ENCODE results near the gene HSPA1L. TPM values are rescaled to one million over a fixed set of nuclear protein-coding genes. Genes with fewer than 3 reads are reported as not detected.

The HSPA1L gene
- total RNA-seq, 1 experiment from 2014 or later = 1.1 TPM

DNA sequence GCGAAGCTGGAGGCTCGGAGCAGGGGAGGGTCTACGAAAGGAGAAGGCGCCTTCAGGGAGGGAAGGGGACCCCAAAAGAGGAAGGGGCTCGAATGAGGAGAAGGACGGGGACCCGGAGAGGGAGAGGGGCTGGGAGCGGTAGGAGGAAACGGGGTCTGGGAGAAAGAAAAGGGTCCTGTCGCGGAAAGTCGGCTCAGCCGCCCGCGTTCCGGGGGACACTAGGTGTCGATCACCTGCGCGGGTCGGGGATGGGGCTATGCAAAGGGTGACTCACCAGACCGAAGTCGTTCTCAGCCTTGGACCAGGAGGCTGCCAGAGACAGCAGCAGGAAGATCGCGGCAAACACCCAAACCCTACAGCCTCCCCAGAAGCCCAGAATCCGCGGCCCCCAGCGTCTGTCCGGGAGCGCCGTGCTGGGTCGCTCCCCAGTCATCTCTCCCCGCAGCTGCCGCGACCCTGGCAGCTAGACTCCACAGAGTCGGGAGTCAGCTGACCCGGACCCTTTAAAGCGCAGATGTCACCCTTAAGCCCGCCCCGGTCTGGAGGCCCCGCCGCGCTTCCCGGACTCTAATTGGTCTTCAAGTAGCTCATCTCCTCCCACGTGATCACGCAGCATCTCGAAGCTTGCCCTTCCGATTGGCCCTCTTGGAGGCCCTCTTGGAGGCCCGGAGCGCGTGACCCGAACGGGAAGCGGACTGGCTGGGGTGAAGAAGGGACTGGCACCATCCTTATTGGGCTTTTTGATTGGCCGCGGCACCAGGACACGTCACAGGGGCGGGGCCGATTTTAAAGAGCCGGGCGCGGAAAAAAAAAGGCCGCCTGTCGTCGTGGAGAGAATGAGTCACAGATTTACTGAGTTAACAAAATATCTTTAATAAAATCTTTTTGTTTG lies 47.5 kb upstream of the HSPA1L start, which contains the start of gene NEU1:
NEU1 (minus strand) TSS at position 478 of the 892 bp plus-strand sequence; CDS start at position 433, 45 bp downstream.
- no TSS peak for BruUV-seq (replicated peaks)
- peak within 1 kb of the TSS; percentile 72 for H3K4me3 ChIP-seq (ENCODE audit: low read depth, low read length, poor library complexity, severe bottlenecking)
- peaks cover 6% of the 10 kb centered on the region for H3K36me3 ChIP-seq (ENCODE audit: insufficient read depth, low read length, poor library complexity, severe bottlenecking)
- DNase-seq (ENCODE audit: low spot score) = peak; percentile 100
- no peaks in the 10 kb centered on the region for H3K9me3 ChIP-seq (ENCODE audit: low read depth, low read length, poor library complexity, severe bottlenecking)
- H3K27ac ChIP-seq (ENCODE audit: low read depth, low read length, poor library complexity, severe bottlenecking) = peak within 1 kb of the TSS; percentile 81
- H3K27me3 ChIP-seq (replicated peaks; ENCODE audit: insufficient read depth, low read depth, low read length, poor library complexity) = no peaks in the 10 kb centered on the region
- intact Hi-C loops (cut with micrococcal nuclease; ENCODE audit: unreplicated experiment) = loop anchor here (1.0 to 2.0 kb wide), 2 partner anchors 36 to 125 kb away; no protein-coding TSS in a partner anchor
- TF ChIP-seq, protein P1, sequence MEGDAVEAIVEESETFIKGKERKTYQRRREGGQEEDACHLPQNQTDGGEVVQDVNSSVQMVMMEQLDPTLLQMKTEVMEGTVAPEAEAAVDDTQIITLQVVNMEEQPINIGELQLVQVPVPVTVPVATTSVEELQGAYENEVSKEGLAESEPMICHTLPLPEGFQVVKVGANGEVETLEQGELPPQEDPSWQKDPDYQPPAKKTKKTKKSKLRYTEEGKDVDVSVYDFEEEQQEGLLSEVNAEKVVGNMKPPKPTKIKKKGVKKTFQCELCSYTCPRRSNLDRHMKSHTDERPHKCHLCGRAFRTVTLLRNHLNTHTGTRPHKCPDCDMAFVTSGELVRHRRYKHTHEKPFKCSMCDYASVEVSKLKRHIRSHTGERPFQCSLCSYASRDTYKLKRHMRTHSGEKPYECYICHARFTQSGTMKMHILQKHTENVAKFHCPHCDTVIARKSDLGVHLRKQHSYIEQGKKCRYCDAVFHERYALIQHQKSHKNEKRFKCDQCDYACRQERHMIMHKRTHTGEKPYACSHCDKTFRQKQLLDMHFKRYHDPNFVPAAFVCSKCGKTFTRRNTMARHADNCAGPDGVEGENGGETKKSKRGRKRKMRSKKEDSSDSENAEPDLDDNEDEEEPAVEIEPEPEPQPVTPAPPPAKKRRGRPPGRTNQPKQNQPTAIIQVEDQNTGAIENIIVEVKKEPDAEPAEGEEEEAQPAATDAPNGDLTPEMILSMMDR (conservative IDR thresholded peaks at IDR 0.05; ENCODE audit: low read depth, low read length) = no peak
- no peak for TF ChIP-seq EZH2 (IDR thresholded peaks at IDR 0.05; ENCODE audit: borderline replicate concordance, low read depth, low read length, poor library complexity, severe bottlenecking)
- H3K4me1 ChIP-seq (ENCODE audit: insufficient read depth, low read length, poor library complexity, severe bottlenecking) = peaks cover 6% of the 10 kb centered on the region
- ChIA-PET CTCF (no interaction called here), POLR2A (ENCODE audit: low non-redundant PET) (interaction anchor here (0.6 to 0.7 kb wide), 2 partner anchors 36 to 184 kb away, joined by 3 to 5 read pairs; no protein-coding TSS in a partner anchor)

DNA sequence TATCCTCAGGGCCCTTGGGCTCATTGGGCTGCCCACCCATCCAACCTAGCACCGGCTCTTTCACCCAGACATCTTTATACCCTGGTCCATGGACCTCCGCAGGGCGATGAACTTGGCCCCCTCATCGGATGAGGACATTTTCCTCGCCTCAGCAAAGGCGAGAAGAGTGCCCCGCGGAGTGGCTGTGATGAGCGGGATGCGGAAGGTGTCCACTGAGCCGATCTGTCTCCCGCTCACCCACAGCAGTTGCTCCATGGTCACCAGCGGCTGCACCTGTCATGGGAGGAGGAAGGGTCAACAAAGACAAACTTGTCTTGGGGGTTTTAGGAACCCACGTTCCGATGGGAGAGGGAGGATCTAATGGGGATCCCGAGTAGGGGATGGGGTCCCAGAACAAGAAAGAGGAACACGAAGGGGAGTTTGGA lies 46.8 kb upstream of the HSPA1L start:
- Histone ChIP-seq H3K27me3 (replicated peaks; ENCODE audit: insufficient read depth, low read depth, low read length, poor library complexity) (no peaks in the 10 kb centered on the region), H3K9me3 (ENCODE audit: low read depth, low read length, poor library complexity, severe bottlenecking) (no peaks in the 10 kb centered on the region), H3K4me3 (ENCODE audit: low read depth, low read length, poor library complexity, severe bottlenecking) (peak overlapping the region; percentile 72), H3K27ac (ENCODE audit: low read depth, low read length, poor library complexity, severe bottlenecking) (peak overlapping the region; percentile 68), H3K4me1 (ENCODE audit: insufficient read depth, low read length, poor library complexity, severe bottlenecking) (peaks cover 6% of the 10 kb centered on the region), H3K36me3 (ENCODE audit: insufficient read depth, low read length, poor library complexity, severe bottlenecking) (peaks cover 6% of the 10 kb centered on the region)
- intact Hi-C loops (cut with micrococcal nuclease; ENCODE audit: unreplicated experiment) = loop anchor here (2.0 kb wide), 1 partner anchor 37 kb away; no protein-coding TSS in a partner anchor
- BruUV-seq (replicated peaks) = no TSS peak
- DNase-seq (ENCODE audit: low spot score) = no peak
- ChIA-PET CTCF (no interaction called here), POLR2A (ENCODE audit: low non-redundant PET) (interaction anchor here (0.6 kb wide), 1 partner anchor 36 kb away, joined by 5 read pairs; no protein-coding TSS in a partner anchor)
- TF ChIP-seq, protein P1 (conservative IDR thresholded peaks at IDR 0.05; ENCODE audit: low read depth, low read length) = no peak
- no peak for TF ChIP-seq EZH2 (IDR thresholded peaks at IDR 0.05; ENCODE audit: borderline replicate concordance, low read depth, low read length, poor library complexity, severe bottlenecking)

DNA sequence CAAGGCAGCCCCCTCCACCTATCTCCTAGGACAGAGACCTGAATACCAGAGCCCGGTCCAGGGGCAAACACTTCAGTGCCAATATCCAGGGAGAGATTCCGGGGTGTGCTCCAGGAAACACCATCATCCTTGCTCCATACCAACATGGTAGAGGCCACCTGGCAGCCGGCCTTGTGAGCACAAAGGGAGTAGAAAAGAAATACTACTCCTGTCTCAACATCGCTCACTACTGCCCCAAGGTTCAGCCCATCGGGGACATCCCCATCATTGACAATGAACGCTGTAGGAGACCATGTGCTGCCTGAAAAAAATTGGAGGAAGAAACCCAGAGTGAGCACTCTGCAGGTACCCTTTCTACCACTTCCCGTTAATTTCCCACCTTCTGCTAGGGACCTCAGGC lies 46.1 kb upstream of the HSPA1L start:
- BruUV-seq (replicated peaks) = no TSS peak
- Histone ChIP-seq H3K36me3 (ENCODE audit: insufficient read depth, low read length, poor library complexity, severe bottlenecking) (peaks cover 6% of the 10 kb centered on the region), H3K4me1 (ENCODE audit: insufficient read depth, low read length, poor library complexity, severe bottlenecking) (peaks cover 6% of the 10 kb centered on the region), H3K9me3 (ENCODE audit: low read depth, low read length, poor library complexity, severe bottlenecking) (no peaks in the 10 kb centered on the region), H3K4me3 (ENCODE audit: low read depth, low read length, poor library complexity, severe bottlenecking) (no peak overlapping the region), H3K27me3 (replicated peaks; ENCODE audit: insufficient read depth, low read depth, low read length, poor library complexity) (no peaks in the 10 kb centered on the region), H3K27ac (ENCODE audit: low read depth, low read length, poor library complexity, severe bottlenecking) (no peak overlapping the region)
- no peak for TF ChIP-seq EZH2 (IDR thresholded peaks at IDR 0.05; ENCODE audit: borderline replicate concordance, low read depth, low read length, poor library complexity, severe bottlenecking)
- TF ChIP-seq, protein P1 (conservative IDR thresholded peaks at IDR 0.05; ENCODE audit: low read depth, low read length) = no peak
- DNase-seq (ENCODE audit: low spot score) = no peak
- intact Hi-C loops (cut with micrococcal nuclease; ENCODE audit: unreplicated experiment) = no loop called here
- POLR2A ChIA-PET (ENCODE audit: low non-redundant PET) = no interaction called here
- CTCF ChIA-PET = no interaction called here
